22Rv1 (cell line): ENCODE data around the gene VPS26B.

Experiments used
- ZFX ChIP-seq: fragments of 450-650 bp; IDR thresholded peaks from 2 replicates; pipeline ENCODE4 v1.6.1; 2017; ENCODE audit warnings: antibody characterized with exemption, borderline replicate concordance
- TF ChIP-seq, protein P1 (sequence below): fragments of 450-650 bp; IDR thresholded peaks from 2 replicates; pipeline ENCODE4 v1.5.1; 2017; ENCODE audit warnings: mild to moderate bottlenecking

DNA sequence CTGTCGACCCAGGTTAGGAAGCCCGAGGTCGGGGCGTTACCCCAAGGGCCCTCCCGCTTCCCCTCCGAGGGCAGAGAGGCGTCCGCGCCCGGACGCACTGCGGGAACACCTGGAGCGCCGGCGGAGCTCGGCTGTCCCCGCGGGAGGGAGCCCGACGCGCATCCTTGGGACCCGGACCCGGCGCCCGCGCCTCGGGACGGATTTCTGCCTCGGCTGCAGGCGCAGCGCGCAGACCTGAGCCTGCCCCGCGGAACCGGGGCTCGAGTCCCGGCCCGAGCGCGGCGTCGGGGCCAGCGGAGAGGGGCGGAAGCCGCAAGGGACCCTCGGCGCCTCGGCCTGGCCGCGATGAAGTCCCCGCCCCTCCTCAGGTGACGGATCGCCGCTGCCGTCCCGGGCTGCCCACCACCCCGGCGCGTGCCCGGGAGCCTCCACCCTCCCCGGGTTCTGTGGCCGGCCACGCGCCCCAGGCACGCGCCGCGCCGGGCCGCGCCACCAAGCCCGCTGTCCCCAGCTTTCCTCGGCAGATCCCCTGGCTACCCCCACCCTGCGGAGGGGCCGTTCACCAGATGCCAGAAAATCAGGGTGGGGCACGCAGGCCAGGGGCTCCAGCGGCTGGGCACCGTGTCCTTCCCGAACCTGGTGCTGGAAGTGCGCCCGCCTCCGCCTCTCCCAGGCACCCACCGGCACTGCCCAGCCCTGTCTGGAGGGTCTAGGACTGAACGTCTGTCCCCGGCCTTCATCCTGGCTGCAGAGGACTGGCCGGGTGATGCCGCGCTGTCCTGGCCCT is 52.1 kb downstream of the VPS26B start:
- TF ChIP-seq, protein P1, sequence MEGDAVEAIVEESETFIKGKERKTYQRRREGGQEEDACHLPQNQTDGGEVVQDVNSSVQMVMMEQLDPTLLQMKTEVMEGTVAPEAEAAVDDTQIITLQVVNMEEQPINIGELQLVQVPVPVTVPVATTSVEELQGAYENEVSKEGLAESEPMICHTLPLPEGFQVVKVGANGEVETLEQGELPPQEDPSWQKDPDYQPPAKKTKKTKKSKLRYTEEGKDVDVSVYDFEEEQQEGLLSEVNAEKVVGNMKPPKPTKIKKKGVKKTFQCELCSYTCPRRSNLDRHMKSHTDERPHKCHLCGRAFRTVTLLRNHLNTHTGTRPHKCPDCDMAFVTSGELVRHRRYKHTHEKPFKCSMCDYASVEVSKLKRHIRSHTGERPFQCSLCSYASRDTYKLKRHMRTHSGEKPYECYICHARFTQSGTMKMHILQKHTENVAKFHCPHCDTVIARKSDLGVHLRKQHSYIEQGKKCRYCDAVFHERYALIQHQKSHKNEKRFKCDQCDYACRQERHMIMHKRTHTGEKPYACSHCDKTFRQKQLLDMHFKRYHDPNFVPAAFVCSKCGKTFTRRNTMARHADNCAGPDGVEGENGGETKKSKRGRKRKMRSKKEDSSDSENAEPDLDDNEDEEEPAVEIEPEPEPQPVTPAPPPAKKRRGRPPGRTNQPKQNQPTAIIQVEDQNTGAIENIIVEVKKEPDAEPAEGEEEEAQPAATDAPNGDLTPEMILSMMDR, result no peak
- TF ChIP-seq ZFX, result no peak
